Kidney glomerular epithelial cell (primary cell): ENCODE data around the gene NUP93.
A peak's percentile ranks its signal among the peaks of the same experiment; 100 is the strongest.
"Not testable (repeated sequence)": the region's sequence is repeated elsewhere in the genome, so short reads cannot be mapped to it uniquely, and the experiment has no call there.

ENCODE experiments used
- DNase-seq: peaks from one replicate; lab custom pipeline; 2025; lab: John Stamatoyannopoulos, UW

Gene NUP93

GRCh38 chr16:56870276-56870888 lies 140.5 kb downstream of the NUP93 start:
- no peak for DNase-seq

- peak; percentile 60 for DNase-seq
These were observed 141.3 kb downstream of the NUP93 start for GRCh38 chr16:56871172-56871593.

GRCh38 chr16:56872863-56873391 lies 143.0 kb downstream of the NUP93 start:
- DNase-seq, result no peak

- DNase-seq, result no peak
These were observed 144.9 kb downstream of the NUP93 start for GRCh38 chr16:56874800-56875199.

- DNase-seq, result no peak
These were observed 146.1 kb downstream of the NUP93 start for GRCh38 chr16:56876048-56876447.

DNA sequence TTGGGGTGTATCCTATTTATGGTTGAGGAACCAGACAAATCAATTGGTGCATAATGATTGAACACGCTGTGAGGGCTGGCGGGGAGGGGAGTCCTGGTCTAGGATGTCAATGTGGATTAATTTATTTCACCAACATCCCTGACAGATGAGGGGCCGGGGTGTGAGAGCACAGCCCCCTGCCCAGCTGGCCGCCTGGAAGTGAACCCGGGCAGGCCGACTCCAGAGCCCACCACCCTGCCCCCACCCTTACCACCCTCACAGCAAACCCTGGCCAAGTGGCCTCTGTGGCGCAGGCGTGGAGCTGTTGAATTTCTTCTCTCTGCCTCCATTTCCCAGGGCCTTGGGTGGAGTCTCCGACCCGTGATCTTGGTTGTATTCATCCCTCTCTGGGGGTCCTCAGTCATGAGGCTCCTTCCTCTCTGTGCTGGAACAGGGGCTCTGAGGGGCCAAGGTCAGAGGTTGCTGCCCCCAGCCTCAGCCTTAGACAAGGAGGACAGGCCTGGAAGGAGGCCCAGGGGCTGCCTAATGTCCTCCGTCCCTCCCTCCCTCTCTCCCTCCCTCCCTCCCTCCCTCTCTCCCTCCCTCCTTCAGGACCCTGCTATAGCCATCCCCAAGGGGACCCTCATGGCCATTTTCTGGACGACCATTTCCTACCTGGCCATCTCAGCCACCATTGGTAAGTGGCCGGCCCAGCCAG lies 147.7 kb downstream of the NUP93 start:
- no peak for DNase-seq

DNA sequence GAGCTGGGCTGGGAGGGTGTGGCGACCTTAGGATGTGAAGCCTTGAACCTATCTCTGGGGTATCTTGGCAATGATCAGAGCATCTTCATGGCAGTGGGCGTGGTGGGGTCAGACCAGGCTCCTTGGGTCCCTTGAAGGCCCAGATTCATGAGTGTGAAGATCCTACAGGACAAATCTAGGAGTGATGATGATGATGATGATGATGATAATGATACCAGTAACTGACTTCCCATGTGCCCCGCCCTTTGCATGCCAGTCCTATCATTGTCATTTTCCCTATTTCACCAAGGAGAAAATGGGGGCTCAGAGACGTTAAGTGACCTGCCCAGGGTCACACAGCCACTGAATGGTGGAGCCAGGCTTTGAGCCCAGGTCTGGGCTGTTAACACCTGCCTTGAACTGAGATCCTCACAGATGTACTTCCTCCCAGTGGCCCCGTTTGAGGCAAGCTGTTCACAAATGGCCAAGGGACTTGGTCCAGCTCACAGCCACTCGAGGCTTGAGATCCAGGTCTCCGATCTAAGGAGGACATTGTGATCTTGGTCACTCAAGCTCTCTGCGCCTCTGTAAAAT lies 148.4 kb downstream of the NUP93 start:
- no peak for DNase-seq

- DNase-seq, result no peak
These were observed 149.3 kb downstream of the NUP93 start for GRCh38 chr16:56879276-56879675.

DNA sequence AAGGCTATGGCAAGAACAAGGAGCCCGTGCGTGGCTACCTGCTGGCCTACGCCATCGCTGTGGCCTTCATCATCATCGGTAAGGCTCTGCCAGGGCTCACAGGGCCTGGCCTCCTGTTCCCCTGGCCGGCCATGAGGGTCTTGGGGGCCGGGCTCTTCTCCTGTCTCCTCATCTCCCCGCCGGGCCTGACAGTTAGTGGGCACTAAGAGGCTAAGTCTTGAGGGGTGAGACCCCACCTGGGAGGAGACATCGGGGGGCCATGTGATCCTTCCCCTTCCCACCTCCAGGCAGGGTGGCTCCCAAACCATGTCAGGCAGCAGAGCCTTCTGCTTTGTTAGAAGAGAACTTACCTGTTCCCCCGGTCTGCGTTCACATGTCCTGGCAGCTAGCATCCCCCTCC lies 150.2 kb downstream of the NUP93 start:
- no peak for DNase-seq

DNA sequence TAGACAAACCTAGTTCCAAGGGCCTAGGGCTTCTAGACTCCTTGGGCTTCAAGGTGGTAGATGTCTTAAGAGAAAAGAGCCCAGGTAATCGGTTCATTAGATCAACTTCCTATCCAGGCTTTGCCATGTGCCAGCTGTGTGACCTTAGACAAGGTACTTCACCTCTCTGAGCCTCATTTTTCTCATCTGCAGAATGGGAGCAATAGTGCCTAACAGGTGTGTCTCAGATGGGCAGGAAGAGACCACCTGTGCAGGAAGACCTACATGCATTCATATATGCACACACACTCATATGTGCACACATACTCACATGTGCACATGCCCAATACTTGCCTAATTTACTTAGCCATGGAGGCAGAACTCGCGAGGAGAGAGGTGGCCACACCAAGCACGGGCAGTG lies 150.8 kb downstream of the NUP93 start:
- DNase-seq, result no peak

- DNase-seq, result no peak
These were observed 152.3 kb downstream of the NUP93 start for GRCh38 chr16:56882077-56882800.

GRCh38 chr16:56883586-56883985 lies 153.7 kb downstream of the NUP93 start:
- DNase-seq, result no peak

- no peak for DNase-seq
These were observed 154.2 kb downstream of the NUP93 start for GRCh38 chr16:56884026-56884582.

DNA sequence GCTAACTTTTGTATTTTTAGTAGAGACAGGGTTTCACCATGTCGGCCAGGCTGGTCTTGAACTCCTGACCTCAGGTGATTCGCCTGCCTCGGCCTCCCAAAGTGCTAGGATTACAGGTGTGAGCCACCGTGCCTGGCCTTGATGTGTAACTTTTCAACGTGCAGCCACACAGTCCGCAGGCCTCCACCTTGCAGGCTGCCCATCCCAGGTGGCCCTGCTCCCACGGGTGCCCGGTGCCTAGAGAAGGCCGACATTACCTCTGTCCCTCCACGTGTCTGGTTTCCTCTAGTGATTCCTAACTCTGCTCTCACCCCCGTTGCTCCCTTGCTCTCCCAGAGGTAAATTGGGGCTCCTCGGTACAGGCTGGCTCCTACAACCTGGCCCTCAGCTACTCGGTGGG lies 155.0 kb downstream of the NUP93 start:
- not testable (repeated sequence) for DNase-seq

DNA sequence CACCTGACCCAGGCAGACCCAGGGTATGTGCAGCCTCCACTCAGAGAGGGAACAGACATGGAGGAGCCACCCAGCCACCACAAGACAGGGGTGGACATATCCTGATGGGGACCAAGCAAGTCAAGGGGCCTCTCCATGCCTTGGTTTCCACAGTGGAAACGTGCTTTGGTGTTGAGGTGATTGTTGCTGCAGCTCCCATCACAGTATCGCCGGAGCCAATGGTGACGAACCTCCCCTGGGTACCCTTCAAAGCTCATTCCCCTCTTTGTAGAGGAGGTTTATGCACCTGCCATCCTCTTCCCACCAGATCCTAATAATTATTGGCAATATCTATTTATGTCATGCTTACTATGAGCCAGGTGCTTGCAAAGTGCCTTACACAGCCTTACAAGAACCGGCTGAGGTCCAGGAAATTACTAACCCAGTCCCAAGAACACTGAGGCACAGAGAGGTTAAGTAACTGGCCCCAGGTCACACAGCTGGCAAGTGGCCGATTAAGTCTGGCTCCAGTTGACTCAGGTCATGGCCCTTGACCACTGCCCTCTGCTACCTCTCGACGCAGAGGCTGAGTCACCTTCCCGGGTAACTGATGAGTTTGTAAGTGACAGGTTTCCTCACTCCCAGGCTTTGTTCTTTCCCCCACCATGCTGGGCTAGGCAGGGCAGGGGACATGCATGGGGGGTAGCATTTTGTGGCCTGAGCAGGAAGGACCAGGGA lies 155.7 kb downstream of the NUP93 start:
- no peak for DNase-seq

DNA sequence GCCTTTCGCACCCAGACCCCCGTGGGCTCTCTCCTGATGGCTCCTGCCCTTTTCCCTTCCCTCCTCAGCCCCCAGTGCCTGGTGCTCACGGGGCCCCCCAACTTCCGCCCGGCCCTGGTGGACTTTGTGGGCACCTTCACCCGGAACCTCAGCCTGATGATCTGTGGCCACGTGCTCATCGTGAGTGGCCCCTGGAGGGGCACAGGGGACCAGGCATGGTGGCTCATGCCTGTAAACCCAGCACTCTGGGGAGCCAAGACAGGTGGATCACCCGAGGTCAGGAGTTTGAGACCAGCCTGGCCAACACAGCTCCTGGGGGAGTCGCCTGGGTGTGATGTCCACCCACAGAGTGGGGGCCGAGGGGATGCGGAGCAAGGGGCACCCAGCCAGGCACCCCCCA lies 156.4 kb downstream of the NUP93 start:
- no peak for DNase-seq

DNA sequence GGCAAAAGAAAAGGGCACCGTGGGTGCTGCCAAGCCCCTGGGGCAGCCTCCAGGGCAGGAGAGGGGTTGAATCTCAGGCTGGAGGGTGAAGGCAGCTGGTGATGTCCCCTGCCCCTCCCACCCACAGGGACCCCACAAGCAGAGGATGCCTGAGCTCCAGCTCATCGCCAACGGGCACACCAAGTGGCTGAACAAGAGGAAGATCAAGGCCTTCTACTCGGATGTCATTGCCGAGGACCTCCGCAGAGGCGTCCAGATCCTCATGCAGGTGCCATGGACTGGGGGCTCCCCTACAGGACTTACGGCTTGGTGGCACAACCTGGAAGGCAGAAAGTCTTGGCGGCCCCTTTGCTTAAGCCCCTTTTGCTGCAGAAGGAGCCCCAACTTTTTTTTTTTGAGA lies 156.9 kb downstream of the NUP93 start:
- DNase-seq, result no peak

DNA sequence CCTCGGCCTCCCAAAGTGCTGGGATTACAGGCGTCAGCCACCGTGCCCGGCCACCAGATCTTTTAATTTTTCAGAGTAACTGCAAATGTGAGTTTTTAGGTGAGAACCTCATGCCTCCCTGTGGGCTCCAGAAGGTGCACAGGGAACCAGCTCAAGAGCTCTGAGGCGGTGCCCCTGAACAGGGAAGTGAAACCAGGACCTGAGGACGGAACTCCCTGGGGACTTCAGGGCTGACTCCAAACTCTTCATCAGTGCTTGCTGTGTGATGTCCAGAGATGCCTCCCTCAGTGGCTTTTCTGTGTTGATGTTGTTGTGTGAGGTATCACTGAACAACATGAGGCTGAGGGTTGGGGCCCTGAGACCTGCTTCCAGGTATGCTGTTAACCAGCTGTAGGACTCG lies 158.9 kb downstream of the NUP93 start:
- DNase-seq, result no peak

DNA sequence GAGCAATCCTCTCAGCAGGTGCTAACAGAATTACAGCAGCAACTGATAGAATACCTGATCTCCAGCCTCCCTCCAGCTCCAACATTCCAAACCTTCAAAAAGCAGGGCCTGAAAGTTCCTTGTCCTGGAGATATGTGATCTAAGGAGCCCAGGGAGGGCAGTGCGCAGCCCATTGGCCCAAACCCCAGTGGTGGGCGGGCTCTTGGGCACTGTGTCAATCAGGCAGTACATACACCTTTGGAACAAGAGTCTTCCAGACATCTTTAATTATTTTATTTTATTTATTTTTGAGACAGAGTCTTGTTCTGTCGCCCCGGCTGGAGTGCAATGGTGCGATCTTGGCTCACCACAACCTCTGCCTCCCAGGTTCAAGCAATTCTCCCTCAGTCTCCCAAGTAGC lies 159.3 kb downstream of the NUP93 start:
- DNase-seq, result no peak

GRCh38 chr16:56891685-56892084 lies 161.8 kb downstream of the NUP93 start:
- no peak for DNase-seq

DNA sequence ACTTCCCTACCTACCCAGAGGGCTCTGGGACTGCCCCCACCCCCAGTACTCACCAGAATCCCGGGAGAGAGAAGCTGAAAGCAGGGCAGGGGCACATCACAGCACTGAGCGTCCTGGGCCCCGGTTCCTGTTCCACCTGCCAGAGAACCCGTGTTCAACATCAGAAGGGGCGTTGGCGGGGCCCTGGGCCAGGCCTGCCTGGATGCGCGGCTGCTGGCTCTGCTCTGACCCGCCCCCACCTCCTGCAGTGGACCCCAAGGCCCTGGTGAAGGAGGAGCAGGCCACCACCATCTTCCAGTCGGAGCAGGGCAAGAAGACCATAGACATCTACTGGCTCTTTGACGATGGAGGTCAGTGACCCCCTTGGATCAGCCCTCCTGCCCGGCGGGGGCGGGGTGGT lies 162.8 kb downstream of the NUP93 start:
- no peak for DNase-seq
